Fibroblast of villous mesenchyme (primary cell): ENCODE measurements around the gene SLC22A23. TPM values are rescaled to one million over a fixed set of nuclear protein-coding genes. Genes with fewer than 3 reads are reported as not detected.

Experiments used
- DNase-seq: peaks from one replicate; pipeline ENCODE4 v3.0.0-alpha.2; 2010; ENCODE audit warnings: low read depth
- H3K4me3 ChIP-seq: 2 replicates; pipeline ENCODE4 v1.5.1; 2011; ENCODE audit warnings: low read depth, mild to moderate bottlenecking, low read length
- CTCF ChIP-seq: IDR thresholded peaks from 2 replicates; pipeline ENCODE4 v1.5.1; 2012; ENCODE audit warnings: low read depth, mild to moderate bottlenecking, low read length; ENCODE audit not compliant: insufficient read depth
- total RNA-seq: library from RNA; depleted of rRNA; stranded (reverse); fragments of >200 nt; gene quantifications from 2 replicates; pipeline ENCODE4 v1.2.3, GENCODE V29; 2012

The SLC22A23 gene
- 2.2 and 2.6 TPM in 2 replicates for total RNA-seq

- DNase-seq = no peak
- H3K4me3 ChIP-seq = peak within 1 kb of the TSS; percentile 37
- TF ChIP-seq CTCF = peak; percentile 51
Observed at GRCh38 chr6:3456898-3457709, at the start of gene SLC22A23. SLC22A23 (minus strand) TSS chr6:3457050; CDS start chr6:3456559, 491 bp downstream.

GRCh38 chr6:3506200-3506599, 49.4 kb upstream of the SLC22A23 start:
- DNase-seq = no peak
- no peak overlapping the region for H3K4me3 ChIP-seq
- TF ChIP-seq CTCF = no peak

- no peak for DNase-seq
- no peak overlapping the region for H3K4me3 ChIP-seq
- TF ChIP-seq CTCF = no peak
Observed at GRCh38 chr6:3504938-3505805, 48.3 kb upstream of the SLC22A23 start.

GRCh38 chr6:3504354-3504753, 47.5 kb upstream of the SLC22A23 start:
- TF ChIP-seq CTCF = no peak
- no peak overlapping the region for H3K4me3 ChIP-seq
- no peak for DNase-seq

- TF ChIP-seq CTCF = no peak
- no peak for DNase-seq
- no peak overlapping the region for H3K4me3 ChIP-seq
Observed at GRCh38 chr6:3501826-3502500, 45.1 kb upstream of the SLC22A23 start.

GRCh38 chr6:3500262-3501014, 43.6 kb upstream of the SLC22A23 start:
- no peak overlapping the region for H3K4me3 ChIP-seq
- TF ChIP-seq CTCF = no peak
- DNase-seq = peak; percentile 87
